ENCODE data around the gene SOX30. TPM values are rescaled to one million over a fixed set of nuclear protein-coding genes. Genes with fewer than 3 reads are reported as not detected.

SOX30 gene
- total RNA-seq, 1 experiment from 2014 or later = not detected

DNA sequence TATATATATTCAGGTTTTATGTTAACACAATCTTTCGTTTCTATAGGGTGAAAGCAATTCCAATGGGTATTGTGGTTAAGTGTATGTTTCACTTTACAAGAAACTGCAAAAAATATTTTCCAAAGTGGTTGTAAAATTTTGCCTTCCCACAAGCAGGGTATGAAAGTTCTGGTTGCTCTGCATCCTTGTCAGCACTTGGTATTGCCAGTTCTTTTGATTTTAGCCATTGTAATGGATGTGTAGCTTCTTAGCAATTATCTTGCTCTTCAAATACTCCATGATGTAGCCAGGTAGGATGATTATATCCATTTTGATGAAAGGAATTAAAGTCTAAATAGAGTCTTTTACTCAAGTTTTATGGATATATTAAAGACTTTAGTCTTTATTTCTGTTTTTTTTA lies 67.6 kb downstream of the SOX30 start:
- Histone ChIP-seq H4K20me1 (ENCODE audit: insufficient read depth, low read depth, low read length) (no peaks in the 10 kb centered on the region), H3K4me1 (ENCODE audit: low read length) (no peaks in the 10 kb centered on the region), H3K36me3 (ENCODE audit: insufficient read depth, low read length) (no peaks in the 10 kb centered on the region), H3K9me2 (replicated peaks; ENCODE audit: insufficient read depth, low read length) (no peaks in the 10 kb centered on the region), H3K27me3 (ENCODE audit: low read length) (no peaks in the 10 kb centered on the region), H3K79me2 (ENCODE audit: low read length) (no peaks in the 10 kb centered on the region), H3K27ac (ENCODE audit: low read length) (no peak overlapping the region), H3K9me3 (ENCODE audit: low read length) (no peaks in the 10 kb centered on the region), H3K9ac (ENCODE audit: low read length) (no peak overlapping the region), H2AFZ (ENCODE audit: low read length) (no peak overlapping the region), H3K4me3 (ENCODE audit: low read length) (no peak overlapping the region), H3K4me2 (ENCODE audit: low read depth, low read length, poor library complexity, severe bottlenecking) (no peak overlapping the region)
- DNase-seq = no peak

DNA sequence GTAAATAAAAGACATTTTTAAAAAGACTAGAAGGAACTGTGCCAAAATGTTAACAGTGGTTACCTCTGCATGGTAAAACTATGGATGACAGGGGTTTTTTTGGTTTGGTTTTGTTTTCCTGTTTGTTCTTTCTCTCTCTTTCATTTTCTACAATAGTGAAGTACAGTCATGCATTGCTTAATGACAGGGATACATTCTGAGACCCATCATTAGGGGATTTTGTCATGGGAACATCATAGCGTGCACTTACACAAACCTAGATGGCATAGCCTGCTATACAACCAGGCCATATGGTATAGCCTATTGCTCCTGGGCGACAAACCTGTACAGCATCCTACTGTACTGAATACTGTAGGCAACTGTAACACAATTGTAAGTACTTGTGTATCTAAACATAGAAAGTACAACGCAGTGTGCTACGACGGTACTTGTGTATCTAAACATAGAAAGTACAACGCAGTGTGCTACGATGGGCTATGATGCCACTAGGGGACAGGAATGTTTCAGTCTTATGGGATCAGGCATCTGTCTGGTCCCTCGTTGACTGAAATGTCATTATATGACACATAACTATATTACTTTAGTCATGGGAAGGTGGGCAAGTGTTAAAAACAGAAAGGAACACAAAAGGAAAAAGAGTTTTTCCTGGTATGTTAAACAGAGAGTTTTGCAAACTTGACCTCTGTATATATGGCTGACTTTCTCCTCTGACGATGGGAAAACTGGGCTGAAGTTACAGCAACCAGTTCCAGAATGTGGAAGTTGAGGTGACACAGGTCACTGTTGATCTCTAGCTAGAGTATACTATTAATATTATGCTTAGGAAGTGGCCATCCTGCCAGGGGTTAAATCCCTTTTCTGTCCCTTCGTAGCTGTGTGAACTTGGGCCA lies 69.3 kb downstream of the SOX30 start:
- no peak overlapping the region for H2AFZ ChIP-seq (ENCODE audit: low read length)
- no peaks in the 10 kb centered on the region for H3K36me3 ChIP-seq (ENCODE audit: insufficient read depth, low read length)
- no peaks in the 10 kb centered on the region for H3K9me2 ChIP-seq (replicated peaks; ENCODE audit: insufficient read depth, low read length)
- H3K9ac ChIP-seq (ENCODE audit: low read length) = no peak overlapping the region
- H3K4me2 ChIP-seq (ENCODE audit: low read depth, low read length, poor library complexity, severe bottlenecking) = no peak overlapping the region
- H3K79me2 ChIP-seq (ENCODE audit: low read length) = no peaks in the 10 kb centered on the region
- no peak for DNase-seq
- H3K4me3 ChIP-seq (ENCODE audit: low read length) = no peak overlapping the region
- H3K27ac ChIP-seq (ENCODE audit: low read length) = no peak overlapping the region
- H3K4me1 ChIP-seq (ENCODE audit: low read length) = no peaks in the 10 kb centered on the region
- no peaks in the 10 kb centered on the region for H4K20me1 ChIP-seq (ENCODE audit: insufficient read depth, low read depth, low read length)
- no peaks in the 10 kb centered on the region for H3K9me3 ChIP-seq (ENCODE audit: low read length)
- no peaks in the 10 kb centered on the region for H3K27me3 ChIP-seq (ENCODE audit: low read length)

DNA sequence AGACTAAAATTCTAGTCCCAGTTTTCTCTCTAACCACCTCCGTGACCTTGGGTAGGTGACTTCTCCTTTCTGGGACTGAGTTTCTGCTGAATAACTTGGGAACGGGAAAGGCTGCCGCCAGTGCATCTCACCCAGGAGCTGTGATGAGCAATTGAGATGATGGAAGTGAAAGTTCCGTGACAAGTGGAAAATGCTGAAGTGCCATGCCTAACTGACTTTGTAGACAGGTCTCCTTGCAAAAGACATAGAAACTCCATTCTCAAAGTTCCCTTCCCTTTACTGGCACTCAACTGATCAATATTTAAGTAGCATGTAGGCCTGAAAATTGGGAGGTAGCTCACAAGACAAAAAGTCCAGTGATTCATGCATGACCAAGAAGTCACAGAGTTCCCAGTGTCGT lies 70.3 kb downstream of the SOX30 start:
- no peaks in the 10 kb centered on the region for H3K4me1 ChIP-seq (ENCODE audit: low read length)
- no peaks in the 10 kb centered on the region for H3K79me2 ChIP-seq (ENCODE audit: low read length)
- H3K27ac ChIP-seq (ENCODE audit: low read length) = no peak overlapping the region
- no peaks in the 10 kb centered on the region for H4K20me1 ChIP-seq (ENCODE audit: insufficient read depth, low read depth, low read length)
- H2AFZ ChIP-seq (ENCODE audit: low read length) = no peak overlapping the region
- H3K9ac ChIP-seq (ENCODE audit: low read length) = no peak overlapping the region
- H3K27me3 ChIP-seq (ENCODE audit: low read length) = no peaks in the 10 kb centered on the region
- no peak overlapping the region for H3K4me2 ChIP-seq (ENCODE audit: low read depth, low read length, poor library complexity, severe bottlenecking)
- no peaks in the 10 kb centered on the region for H3K9me2 ChIP-seq (replicated peaks; ENCODE audit: insufficient read depth, low read length)
- H3K4me3 ChIP-seq (ENCODE audit: low read length) = no peak overlapping the region
- no peak for DNase-seq
- no peaks in the 10 kb centered on the region for H3K9me3 ChIP-seq (ENCODE audit: low read length)
- no peaks in the 10 kb centered on the region for H3K36me3 ChIP-seq (ENCODE audit: insufficient read depth, low read length)

DNA sequence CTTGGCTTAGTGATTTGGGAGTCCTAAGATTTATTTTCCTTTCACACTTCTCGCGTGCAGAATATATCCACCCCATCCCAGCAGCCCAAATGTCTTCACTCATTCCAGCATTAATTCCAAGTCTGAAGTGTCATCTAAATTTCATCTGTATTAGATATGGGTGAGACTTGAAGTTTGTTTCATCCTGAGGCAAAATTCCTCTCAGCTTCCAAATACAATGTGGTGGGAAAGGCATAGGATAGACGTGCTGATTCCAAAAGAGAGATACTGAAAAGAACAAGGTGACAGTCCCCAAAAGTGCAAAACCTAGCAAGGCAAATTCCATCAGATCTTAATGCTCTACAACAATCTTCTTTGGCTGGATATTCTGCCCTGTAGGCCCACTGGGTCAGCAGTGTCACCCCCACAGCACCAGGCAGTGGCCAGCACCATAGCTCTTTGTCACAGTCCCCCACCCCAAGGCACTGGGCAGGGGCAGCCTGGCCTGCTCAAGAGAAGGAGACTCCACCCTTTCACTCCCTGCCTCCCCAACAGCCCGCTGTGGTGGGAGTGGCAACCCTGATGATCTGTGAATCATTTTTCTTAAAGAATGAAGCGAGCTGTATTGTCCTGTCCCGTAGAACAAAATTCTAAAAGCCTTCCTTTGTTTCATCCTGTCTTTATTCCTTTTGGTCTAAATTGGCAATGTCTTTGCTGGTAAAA lies 74.0 kb downstream of the SOX30 start:
- DNase-seq = no peak
- H3K9me2 ChIP-seq (replicated peaks; ENCODE audit: insufficient read depth, low read length) = no peaks in the 10 kb centered on the region
- no peak overlapping the region for H3K4me3 ChIP-seq (ENCODE audit: low read length)
- no peaks in the 10 kb centered on the region for H3K79me2 ChIP-seq (ENCODE audit: low read length)
- H3K9ac ChIP-seq (ENCODE audit: low read length) = no peak overlapping the region
- H2AFZ ChIP-seq (ENCODE audit: low read length) = no peak overlapping the region
- peaks cover 2% of the 10 kb centered on the region; the same call in 1 of the 2 replicates for H3K27me3 ChIP-seq (ENCODE audit: low read length)
- H3K4me2 ChIP-seq (ENCODE audit: low read depth, low read length, poor library complexity, severe bottlenecking) = no peak overlapping the region
- no peaks in the 10 kb centered on the region for H3K9me3 ChIP-seq (ENCODE audit: low read length)
- H3K4me1 ChIP-seq (ENCODE audit: low read length) = peaks cover 30% of the 10 kb centered on the region
- H4K20me1 ChIP-seq (ENCODE audit: insufficient read depth, low read depth, low read length) = no peaks in the 10 kb centered on the region
- H3K36me3 ChIP-seq (ENCODE audit: insufficient read depth, low read length) = no peaks in the 10 kb centered on the region
- no peak overlapping the region for H3K27ac ChIP-seq (ENCODE audit: low read length)

DNA sequence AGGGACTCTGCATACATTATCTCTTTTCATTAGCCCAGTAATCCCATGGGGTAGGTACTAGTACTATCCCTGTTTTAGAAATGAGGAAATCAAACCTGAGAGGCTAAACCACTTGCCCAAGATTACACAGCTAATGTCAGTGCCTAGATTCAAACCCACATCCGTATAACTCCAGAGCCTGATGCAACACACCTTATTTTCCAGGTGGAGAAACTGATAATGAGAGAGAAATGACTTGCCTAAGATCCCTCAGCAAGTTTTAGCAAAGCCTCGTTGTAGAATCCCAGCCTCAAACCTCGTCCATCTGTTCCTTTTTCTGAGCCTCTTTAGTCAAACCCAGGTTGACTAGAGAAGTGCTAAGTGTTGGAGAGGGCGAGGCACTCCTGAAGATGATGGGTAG lies 75.6 kb downstream of the SOX30 start:
- Histone ChIP-seq H3K9me2 (replicated peaks; ENCODE audit: insufficient read depth, low read length) (no peaks in the 10 kb centered on the region), H3K79me2 (ENCODE audit: low read length) (no peaks in the 10 kb centered on the region), H3K36me3 (ENCODE audit: insufficient read depth, low read length) (no peaks in the 10 kb centered on the region), H3K4me2 (ENCODE audit: low read depth, low read length, poor library complexity, severe bottlenecking) (peak overlapping the region; percentile 74), H2AFZ (ENCODE audit: low read length) (0 out of 2 replicates have a peak overlapping the region, but pooled peaks have one; percentile 49), H3K4me1 (ENCODE audit: low read length) (peaks cover 38% of the 10 kb centered on the region), H3K9ac (ENCODE audit: low read length) (no peak overlapping the region), H3K9me3 (ENCODE audit: low read length) (no peaks in the 10 kb centered on the region), H3K27ac (ENCODE audit: low read length) (no peak overlapping the region), H3K27me3 (ENCODE audit: low read length) (peaks cover 2% of the 10 kb centered on the region; the same call in 1 of the 2 replicates), H4K20me1 (ENCODE audit: insufficient read depth, low read depth, low read length) (no peaks in the 10 kb centered on the region), H3K4me3 (ENCODE audit: low read length) (no peak overlapping the region)
- DNase-seq = peak; percentile 49

Small RNA genes lying within 50 kb of the gene (small RNA-seq; reads per million reads assigned to genes)
- not detected for gene RNU6-390P

Other genes starting within 250 kb of the SOX30 start
- gene NIPAL4, start 192.2 kb downstream of the SOX30 start, total RNA-seq (2014; rRNA removed; shearing (Covaris generic); ENCODE audit: low replicate concordance) = not detected in 2 replicates
- gene ADAM19, start 76.7 kb downstream of the SOX30 start, total RNA-seq (2014; rRNA removed; shearing (Covaris generic); ENCODE audit: low replicate concordance) = 4.9 and 5.7 TPM in 2 replicates
- not detected in 2 replicates for gene C5orf52, start 19.1 kb upstream of the SOX30 start, total RNA-seq (2014; rRNA removed; shearing (Covaris generic); ENCODE audit: low replicate concordance)
- gene THG1L, start 79.0 kb upstream of the SOX30 start, total RNA-seq (2014; rRNA removed; shearing (Covaris generic); ENCODE audit: low replicate concordance) = 18.6 and 25.1 TPM in 2 replicates
- 5.7 and 6.5 TPM in 2 replicates for gene LSM11, start 91.3 kb upstream of the SOX30 start, total RNA-seq (2014; rRNA removed; shearing (Covaris generic); ENCODE audit: low replicate concordance)
- 49.4 and 87.7 TPM in 2 replicates for gene CLINT1, start 206.7 kb upstream of the SOX30 start, total RNA-seq (2014; rRNA removed; shearing (Covaris generic); ENCODE audit: low replicate concordance)